Measurements from ENCODE around the gene FOXO3. TPM values are rescaled to one million over a fixed set of nuclear protein-coding genes. Genes with fewer than 3 reads are reported as not detected.

Gene FOXO3
- total RNA-seq, 1 experiment from 2014 or later = 43.8 TPM

- TF ChIP-seq, protein P1, sequence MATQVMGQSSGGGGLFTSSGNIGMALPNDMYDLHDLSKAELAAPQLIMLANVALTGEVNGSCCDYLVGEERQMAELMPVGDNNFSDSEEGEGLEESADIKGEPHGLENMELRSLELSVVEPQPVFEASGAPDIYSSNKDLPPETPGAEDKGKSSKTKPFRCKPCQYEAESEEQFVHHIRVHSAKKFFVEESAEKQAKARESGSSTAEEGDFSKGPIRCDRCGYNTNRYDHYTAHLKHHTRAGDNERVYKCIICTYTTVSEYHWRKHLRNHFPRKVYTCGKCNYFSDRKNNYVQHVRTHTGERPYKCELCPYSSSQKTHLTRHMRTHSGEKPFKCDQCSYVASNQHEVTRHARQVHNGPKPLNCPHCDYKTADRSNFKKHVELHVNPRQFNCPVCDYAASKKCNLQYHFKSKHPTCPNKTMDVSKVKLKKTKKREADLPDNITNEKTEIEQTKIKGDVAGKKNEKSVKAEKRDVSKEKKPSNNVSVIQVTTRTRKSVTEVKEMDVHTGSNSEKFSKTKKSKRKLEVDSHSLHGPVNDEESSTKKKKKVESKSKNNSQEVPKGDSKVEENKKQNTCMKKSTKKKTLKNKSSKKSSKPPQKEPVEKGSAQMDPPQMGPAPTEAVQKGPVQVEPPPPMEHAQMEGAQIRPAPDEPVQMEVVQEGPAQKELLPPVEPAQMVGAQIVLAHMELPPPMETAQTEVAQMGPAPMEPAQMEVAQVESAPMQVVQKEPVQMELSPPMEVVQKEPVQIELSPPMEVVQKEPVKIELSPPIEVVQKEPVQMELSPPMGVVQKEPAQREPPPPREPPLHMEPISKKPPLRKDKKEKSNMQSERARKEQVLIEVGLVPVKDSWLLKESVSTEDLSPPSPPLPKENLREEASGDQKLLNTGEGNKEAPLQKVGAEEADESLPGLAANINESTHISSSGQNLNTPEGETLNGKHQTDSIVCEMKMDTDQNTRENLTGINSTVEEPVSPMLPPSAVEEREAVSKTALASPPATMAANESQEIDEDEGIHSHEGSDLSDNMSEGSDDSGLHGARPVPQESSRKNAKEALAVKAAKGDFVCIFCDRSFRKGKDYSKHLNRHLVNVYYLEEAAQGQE (IDR thresholded peaks at IDR 0.05; ENCODE audit: insufficient read depth in 1 of 2, low read depth in 2 of 2, low read length in 1 of 2) = no peak
- no peak for TF ChIP-seq POLR2AphosphoS5 (IDR thresholded peaks at IDR 0.05; ENCODE audit: low read depth, low read length)
- TF ChIP-seq TCF7L2 (IDR thresholded peaks at IDR 0.05; ENCODE audit: low read depth, low read length) = no peak
- no peak for TF ChIP-seq SIN3A (IDR thresholded peaks at IDR 0.05; ENCODE audit: borderline replicate concordance, insufficient read depth, low read depth, low read length)
- no peak for TF ChIP-seq CTCF (IDR thresholded peaks at IDR 0.05)
- DNase-seq (ENCODE audit: low read depth, low spot score) (no peak), ATAC-seq (no peak)
- in situ Hi-C loops (cut with HindIII; ENCODE audit: low pct_unique_long_range_greater_than_20kb, low sequenced_read_pairs) (no loop called here), intact Hi-C loops (cut with micrococcal nuclease; ENCODE audit: unreplicated experiment) (no loop called here)
- ChIA-PET POLR2A (no interaction called here), CTCF (no interaction called here)
- no peak overlapping the region for H3K27ac ChIP-seq (ENCODE audit: low read length)
- no peaks in the 10 kb centered on the region for H3K27me3 ChIP-seq (ENCODE audit: control insufficient read depth, insufficient read depth, low read length)
- H3K36me3 ChIP-seq (ENCODE audit: control insufficient read depth, insufficient read depth, low read length) = no peaks in the 10 kb centered on the region
- no peaks in the 10 kb centered on the region for H3K4me1 ChIP-seq (ENCODE audit: control insufficient read depth, insufficient read depth, low read length)
- BruUV-seq (replicated peaks) = no TSS peak
- no peak overlapping the region for H3K4me3 ChIP-seq (ENCODE audit: low read depth in 2 of 2, low read length in 2 of 2)
- no peaks in the 10 kb centered on the region for H3K9me3 ChIP-seq (ENCODE audit: control insufficient read depth, insufficient read depth, low read depth, low read length)
Observed at GRCh38 chr6:108655806-108656651, 95.3 kb downstream of the FOXO3 start.

- ChIA-PET CTCF (no interaction called here), POLR2A (no interaction called here)
- TF ChIP-seq, protein P1 (IDR thresholded peaks at IDR 0.05; ENCODE audit: insufficient read depth in 1 of 2, low read depth in 2 of 2, low read length in 1 of 2) = no peak
- TF ChIP-seq POLR2AphosphoS5 (IDR thresholded peaks at IDR 0.05; ENCODE audit: low read depth, low read length) (no peak), CTCF (IDR thresholded peaks at IDR 0.05) (no peak), TCF7L2 (IDR thresholded peaks at IDR 0.05; ENCODE audit: low read depth, low read length) (no peak), SIN3A (IDR thresholded peaks at IDR 0.05; ENCODE audit: borderline replicate concordance, insufficient read depth, low read depth, low read length) (no peak)
- in situ Hi-C loops (cut with HindIII; ENCODE audit: low pct_unique_long_range_greater_than_20kb, low sequenced_read_pairs) (no loop called here), intact Hi-C loops (cut with micrococcal nuclease; ENCODE audit: unreplicated experiment) (no loop called here)
- Histone ChIP-seq H3K27me3 (ENCODE audit: control insufficient read depth, insufficient read depth, low read length) (no peaks in the 10 kb centered on the region), H3K4me3 (ENCODE audit: low read depth in 2 of 2, low read length in 2 of 2) (no peak overlapping the region), H3K9me3 (ENCODE audit: control insufficient read depth, insufficient read depth, low read depth, low read length) (no peaks in the 10 kb centered on the region), H3K27ac (ENCODE audit: low read length) (no peak overlapping the region), H3K4me1 (ENCODE audit: control insufficient read depth, insufficient read depth, low read length) (peaks cover 5% of the 10 kb centered on the region), H3K36me3 (ENCODE audit: control insufficient read depth, insufficient read depth, low read length) (no peaks in the 10 kb centered on the region)
- DNase-seq (ENCODE audit: low read depth, low spot score) (no peak), ATAC-seq (no peak)
- no TSS peak for BruUV-seq (replicated peaks)
Observed at GRCh38 chr6:108656836-108657235, 96.1 kb downstream of the FOXO3 start.
